Measurements from ENCODE around the gene TMEM221. TPM values are rescaled to one million over a fixed set of nuclear protein-coding genes. Genes with fewer than 3 reads are reported as not detected.

TMEM221 gene
- total RNA-seq, 1 donor from 2014 or later = 0.49 TPM

DNA sequence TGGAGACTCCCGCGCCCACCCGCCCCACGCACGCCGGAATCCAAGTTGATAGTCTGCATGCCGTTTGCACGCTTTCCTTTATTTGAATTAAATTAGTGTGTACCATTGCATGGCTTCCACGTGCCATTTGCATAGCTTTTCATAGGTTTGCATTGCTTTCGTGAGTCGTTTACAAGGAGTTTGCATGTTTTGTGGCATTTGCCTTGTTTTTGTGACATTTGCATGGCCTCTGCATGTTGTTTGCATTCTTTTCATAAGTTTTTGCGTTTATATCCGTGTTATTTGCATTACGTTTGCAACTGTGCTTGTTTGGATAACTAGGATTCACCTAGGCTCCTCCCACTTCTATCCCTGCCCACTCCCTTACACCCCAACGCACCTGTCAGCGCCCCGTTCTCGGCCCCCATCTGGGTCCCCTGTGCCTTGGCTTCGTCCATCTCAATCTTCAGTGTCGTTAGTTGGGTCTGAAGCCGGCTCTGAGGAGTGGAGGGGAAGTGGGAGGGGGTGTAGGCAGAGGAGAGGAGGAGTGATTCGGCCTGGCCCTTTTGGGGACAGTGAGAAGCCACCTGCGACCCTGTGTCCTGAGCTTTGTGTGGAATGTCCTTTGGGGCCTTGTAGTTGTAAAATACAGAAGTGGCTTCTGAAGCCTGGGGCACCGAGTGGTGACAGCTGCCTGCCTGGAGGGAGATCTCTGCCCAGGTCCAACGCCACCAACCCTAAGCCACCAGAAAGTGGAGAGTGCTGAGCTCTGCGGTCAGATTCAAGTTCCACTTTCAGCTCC lies 56.9 kb downstream of the TMEM221 start:
- Histone ChIP-seq H3K4me1 (peaks cover 10% of the 10 kb centered on the region), H3K27me3 (no peaks in the 10 kb centered on the region), H3K36me3 (no peaks in the 10 kb centered on the region), H3K27ac (no peak overlapping the region), H3K4me3 (peak overlapping the region; percentile 44 to 54), H3K9me3 (no peaks in the 10 kb centered on the region)
- intact Hi-C loops (cut with DNase I) = loop anchor here (2.0 kb wide), 1 partner anchor 99 kb away; no protein-coding TSS in a partner anchor
- TF ChIP-seq POLR2AphosphoS5 (IDR thresholded peaks at IDR 0.05; ENCODE audit: insufficient read depth in 1 of 2, low read depth in 1 of 2) = no peak
- TF ChIP-seq, protein P1, sequence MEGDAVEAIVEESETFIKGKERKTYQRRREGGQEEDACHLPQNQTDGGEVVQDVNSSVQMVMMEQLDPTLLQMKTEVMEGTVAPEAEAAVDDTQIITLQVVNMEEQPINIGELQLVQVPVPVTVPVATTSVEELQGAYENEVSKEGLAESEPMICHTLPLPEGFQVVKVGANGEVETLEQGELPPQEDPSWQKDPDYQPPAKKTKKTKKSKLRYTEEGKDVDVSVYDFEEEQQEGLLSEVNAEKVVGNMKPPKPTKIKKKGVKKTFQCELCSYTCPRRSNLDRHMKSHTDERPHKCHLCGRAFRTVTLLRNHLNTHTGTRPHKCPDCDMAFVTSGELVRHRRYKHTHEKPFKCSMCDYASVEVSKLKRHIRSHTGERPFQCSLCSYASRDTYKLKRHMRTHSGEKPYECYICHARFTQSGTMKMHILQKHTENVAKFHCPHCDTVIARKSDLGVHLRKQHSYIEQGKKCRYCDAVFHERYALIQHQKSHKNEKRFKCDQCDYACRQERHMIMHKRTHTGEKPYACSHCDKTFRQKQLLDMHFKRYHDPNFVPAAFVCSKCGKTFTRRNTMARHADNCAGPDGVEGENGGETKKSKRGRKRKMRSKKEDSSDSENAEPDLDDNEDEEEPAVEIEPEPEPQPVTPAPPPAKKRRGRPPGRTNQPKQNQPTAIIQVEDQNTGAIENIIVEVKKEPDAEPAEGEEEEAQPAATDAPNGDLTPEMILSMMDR (IDR thresholded peaks at IDR 0.05) = no peak
- no peak for TF ChIP-seq POLR2A (IDR thresholded peaks at IDR 0.05)
- DNase-seq (ENCODE audit: extremely low spot score in 2 of 2) = no peak

DNA sequence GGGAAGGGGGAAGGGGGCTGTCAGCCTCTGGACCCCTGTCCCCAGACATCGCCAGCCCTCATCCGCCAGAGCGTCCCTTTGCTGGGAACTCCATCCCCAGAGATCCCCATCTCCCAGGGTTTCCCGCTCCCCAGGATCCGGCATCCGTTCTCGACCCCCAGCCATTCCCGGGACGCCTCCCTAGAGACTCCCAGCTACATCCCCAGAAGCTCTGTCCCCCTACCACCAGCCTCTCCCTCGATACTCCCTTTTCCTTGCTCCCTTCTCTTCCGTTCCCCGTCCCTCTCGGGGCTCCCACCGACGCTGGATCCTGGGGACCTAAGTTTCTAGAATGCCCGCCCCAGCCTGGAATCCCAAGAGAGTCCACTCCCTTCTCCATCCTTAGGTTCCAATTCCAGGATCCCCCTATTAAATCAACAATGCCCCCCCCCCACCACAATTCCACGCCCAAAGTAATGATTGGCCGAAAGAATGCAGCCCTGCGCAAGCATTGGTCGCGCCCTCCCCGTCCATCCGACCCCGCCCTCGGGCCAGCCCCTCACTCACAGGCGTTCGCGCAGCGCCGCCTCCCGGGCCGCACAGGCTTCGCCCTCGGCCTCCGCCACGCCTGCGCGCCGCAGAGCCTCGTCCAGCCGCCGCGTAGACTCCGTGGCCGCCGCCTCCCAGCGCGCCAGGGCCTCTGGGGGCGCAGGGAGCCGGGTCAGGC lies 57.6 kb downstream of the TMEM221 start:
- H3K27ac ChIP-seq = no peak overlapping the region
- intact Hi-C loops (cut with DNase I) = loop anchor here (2.0 kb wide), 1 partner anchor 98 kb away; no protein-coding TSS in a partner anchor
- H3K9me3 ChIP-seq = no peaks in the 10 kb centered on the region
- peak in 1 of 2 donors; percentile 52 for TF ChIP-seq POLR2AphosphoS5 (IDR thresholded peaks at IDR 0.05; ENCODE audit: insufficient read depth in 1 of 2, low read depth in 1 of 2)
- TF ChIP-seq, protein P1 (IDR thresholded peaks at IDR 0.05) = peak; percentile 57 to 64 (median 61)
- no peak for TF ChIP-seq POLR2A (IDR thresholded peaks at IDR 0.05)
- H3K36me3 ChIP-seq = no peaks in the 10 kb centered on the region
- peak overlapping the region; percentile 44 to 54 for H3K4me3 ChIP-seq
- peaks cover 10% of the 10 kb centered on the region for H3K4me1 ChIP-seq
- DNase-seq (ENCODE audit: extremely low spot score in 2 of 2) = no peak
- no peaks in the 10 kb centered on the region for H3K27me3 ChIP-seq

DNA sequence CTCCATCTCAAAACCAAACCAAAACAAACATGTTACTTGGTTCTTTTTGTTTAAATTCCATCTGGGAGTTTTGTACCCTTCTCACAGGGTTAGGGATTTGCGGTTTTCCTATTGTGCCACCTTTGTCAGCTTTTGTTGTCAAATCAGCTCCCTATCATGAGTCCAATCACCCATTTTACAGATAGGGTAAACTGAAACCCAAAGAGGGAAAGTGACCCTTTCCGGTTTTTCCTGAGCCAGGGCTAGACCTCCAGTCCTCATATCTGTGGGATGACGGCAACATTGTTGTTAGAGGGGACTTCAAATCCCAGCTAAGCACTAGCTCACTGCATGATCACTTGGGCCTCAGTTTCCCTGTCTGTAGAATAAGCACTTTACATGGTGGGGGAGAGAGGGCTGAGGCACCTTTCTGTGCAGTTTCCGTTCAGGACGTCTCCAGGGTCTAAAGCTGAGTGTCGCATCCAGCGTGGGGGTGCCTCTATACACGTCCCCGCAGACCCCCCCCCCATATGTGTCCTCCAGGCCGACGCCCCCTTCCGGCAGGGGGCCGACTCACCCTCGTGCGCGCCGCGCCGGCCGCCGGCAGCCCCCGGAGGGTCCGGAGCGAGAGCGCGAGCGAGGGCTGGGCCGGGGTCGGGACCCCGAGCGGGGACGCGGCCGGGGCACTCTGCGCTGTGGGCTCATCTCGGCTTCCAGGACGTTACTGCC lies 58.4 kb downstream of the TMEM221 start:
- H3K4me3 ChIP-seq = peak overlapping the region; percentile 44 to 54
- DNase-seq (ENCODE audit: extremely low spot score in 2 of 2) = no peak
- TF ChIP-seq, protein P1 (IDR thresholded peaks at IDR 0.05) = no peak
- no peak for TF ChIP-seq POLR2A (IDR thresholded peaks at IDR 0.05)
- no peak for TF ChIP-seq POLR2AphosphoS5 (IDR thresholded peaks at IDR 0.05; ENCODE audit: insufficient read depth in 1 of 2, low read depth in 1 of 2)
- H3K9me3 ChIP-seq = no peaks in the 10 kb centered on the region
- H3K27ac ChIP-seq = no peak overlapping the region
- intact Hi-C loops (cut with DNase I) = loop anchor here (2.0 kb wide), 1 partner anchor 97 kb away; no protein-coding TSS in a partner anchor
- H3K36me3 ChIP-seq = no peaks in the 10 kb centered on the region
- H3K27me3 ChIP-seq = no peaks in the 10 kb centered on the region
- peaks cover 10% of the 10 kb centered on the region for H3K4me1 ChIP-seq

DNA sequence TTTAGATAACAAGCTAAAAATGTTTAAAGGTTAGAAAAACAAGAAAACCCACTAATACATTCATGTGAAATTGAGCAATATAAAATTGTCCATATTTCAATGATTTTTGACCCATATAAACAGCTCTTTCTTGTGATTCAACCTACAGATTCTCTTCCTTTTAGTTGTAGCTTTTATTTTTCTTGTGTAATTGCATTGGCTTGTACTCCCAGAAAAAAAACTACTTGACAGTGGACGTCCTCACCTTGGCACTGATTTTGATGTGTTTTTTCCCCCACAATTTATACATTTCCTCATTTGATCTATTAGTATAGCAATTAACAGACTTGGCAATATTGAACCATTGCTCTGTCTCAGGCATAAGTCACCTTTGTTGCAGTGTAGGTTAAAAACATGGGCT lies 59.2 kb downstream of the TMEM221 start:
- intact Hi-C loops (cut with DNase I) = no loop called here
- no peak for DNase-seq (ENCODE audit: extremely low spot score in 2 of 2)
- Histone ChIP-seq H3K9me3 (no peaks in the 10 kb centered on the region), H3K36me3 (no peaks in the 10 kb centered on the region), H3K27ac (no peak overlapping the region), H3K27me3 (no peaks in the 10 kb centered on the region), H3K4me3 (no peak overlapping the region), H3K4me1 (peaks cover 10% of the 10 kb centered on the region)
- TF ChIP-seq, protein P1 (IDR thresholded peaks at IDR 0.05) = no peak
- TF ChIP-seq POLR2AphosphoS5 (IDR thresholded peaks at IDR 0.05; ENCODE audit: insufficient read depth in 1 of 2, low read depth in 1 of 2) (no peak), POLR2A (IDR thresholded peaks at IDR 0.05) (no peak)
